GM13976 (cell line): Measurements from ENCODE around the gene ATXN7L3B.

Experiments used
- DNase-seq: peaks from one replicate; pipeline ENCODE4 v3.0.0; 2012; ENCODE audit warnings: low spot score
- CTCF ChIP-seq: IDR thresholded peaks from 2 replicates; pipeline ENCODE4 v1.5.1; 2012; ENCODE audit warnings: borderline replicate concordance, mild to moderate bottlenecking; ENCODE audit not compliant: insufficient read depth; ENCODE audit errors: extremely low read depth, missing control alignments, control extremely low read depth
- in situ Hi-C: fragments of 300-500 bp; cut with MboI; formaldehyde crosslinking; loops from one replicate; pipeline ENCODE4 v1.12.0; 2022; ENCODE audit warnings: low sequenced_read_pairs, mixed read lengths, inconsistent platforms; ENCODE audit not compliant: unreplicated experiment

The ATXN7L3B gene

GRCh38 chr12:74509886-74510285 is 27.7 kb upstream of the ATXN7L3B start:
- no peak for DNase-seq
- in situ Hi-C loops = no loop called here
- TF ChIP-seq CTCF = no peak

- in situ Hi-C loops = no loop called here
- no peak for TF ChIP-seq CTCF
- DNase-seq = no peak
Observed at GRCh38 chr12:74514098-74514872, 23.4 kb upstream of the ATXN7L3B start.

- TF ChIP-seq CTCF = no peak
- in situ Hi-C loops = no loop called here
- no peak for DNase-seq
Observed at GRCh38 chr12:74515849-74516248, 21.8 kb upstream of the ATXN7L3B start.

- DNase-seq = no peak
- no peak for TF ChIP-seq CTCF
- in situ Hi-C loops = no loop called here
Observed at GRCh38 chr12:74526535-74526934, 11.1 kb upstream of the ATXN7L3B start.

GRCh38 chr12:74527491-74527890 is 10.1 kb upstream of the ATXN7L3B start:
- in situ Hi-C loops = no loop called here
- no peak for DNase-seq
- TF ChIP-seq CTCF = no peak

GRCh38 chr12:74530676-74531075 is 7.0 kb upstream of the ATXN7L3B start:
- DNase-seq = no peak
- in situ Hi-C loops = no loop called here
- TF ChIP-seq CTCF = no peak
